Neural progenitor cell (in vitro differentiated cells): ENCODE data around the gene ACSM3.
"Not testable (repeated sequence)": the region's sequence is repeated elsewhere in the genome, so short reads cannot be mapped to it uniquely, and the experiment has no call there.

Experiments used
- EZH2 ChIP-seq: fragments of 200-600 bp; sonication (generic); IDR thresholded peaks from 2 replicates; pipeline ENCODE4 v1.6.1; 2017; ENCODE audit warnings: antibody characterized with exemption, mild to moderate bottlenecking, moderate library complexity
- TF ChIP-seq, protein P1 (sequence below): fragments of 200-600 bp; sonication (generic); IDR thresholded peaks from 2 replicates; pipeline ENCODE4 v1.5.1; 2017; ENCODE audit warnings: antibody characterized with exemption, mild to moderate bottlenecking

DNA sequence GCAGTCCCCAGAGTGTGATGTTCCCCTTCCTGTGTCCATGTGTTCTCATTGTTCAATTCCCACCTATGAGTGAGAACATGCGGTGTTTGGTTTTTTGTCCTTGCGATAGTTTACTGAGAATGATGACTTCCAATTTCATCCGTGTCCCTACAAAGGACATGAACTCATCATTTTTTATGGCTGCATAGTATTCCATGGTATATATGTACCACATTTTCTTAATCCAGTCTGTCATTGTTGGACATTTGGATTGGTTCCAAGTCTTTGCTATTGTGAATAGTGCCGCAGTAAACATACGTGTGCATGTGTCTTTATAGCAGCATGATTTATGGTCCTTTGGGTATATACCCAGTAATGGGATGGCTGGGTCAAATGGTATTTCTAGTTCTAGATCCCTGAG is 8.0 kb upstream of the ACSM3 start:
- TF ChIP-seq, protein P1, sequence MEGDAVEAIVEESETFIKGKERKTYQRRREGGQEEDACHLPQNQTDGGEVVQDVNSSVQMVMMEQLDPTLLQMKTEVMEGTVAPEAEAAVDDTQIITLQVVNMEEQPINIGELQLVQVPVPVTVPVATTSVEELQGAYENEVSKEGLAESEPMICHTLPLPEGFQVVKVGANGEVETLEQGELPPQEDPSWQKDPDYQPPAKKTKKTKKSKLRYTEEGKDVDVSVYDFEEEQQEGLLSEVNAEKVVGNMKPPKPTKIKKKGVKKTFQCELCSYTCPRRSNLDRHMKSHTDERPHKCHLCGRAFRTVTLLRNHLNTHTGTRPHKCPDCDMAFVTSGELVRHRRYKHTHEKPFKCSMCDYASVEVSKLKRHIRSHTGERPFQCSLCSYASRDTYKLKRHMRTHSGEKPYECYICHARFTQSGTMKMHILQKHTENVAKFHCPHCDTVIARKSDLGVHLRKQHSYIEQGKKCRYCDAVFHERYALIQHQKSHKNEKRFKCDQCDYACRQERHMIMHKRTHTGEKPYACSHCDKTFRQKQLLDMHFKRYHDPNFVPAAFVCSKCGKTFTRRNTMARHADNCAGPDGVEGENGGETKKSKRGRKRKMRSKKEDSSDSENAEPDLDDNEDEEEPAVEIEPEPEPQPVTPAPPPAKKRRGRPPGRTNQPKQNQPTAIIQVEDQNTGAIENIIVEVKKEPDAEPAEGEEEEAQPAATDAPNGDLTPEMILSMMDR: not testable (repeated sequence)
- TF ChIP-seq EZH2: not testable (repeated sequence)
